ENCODE data around the gene ITFG2.
A peak's percentile ranks its signal among the peaks of the same experiment; 100 is the strongest.

ITFG2 gene

DNA sequence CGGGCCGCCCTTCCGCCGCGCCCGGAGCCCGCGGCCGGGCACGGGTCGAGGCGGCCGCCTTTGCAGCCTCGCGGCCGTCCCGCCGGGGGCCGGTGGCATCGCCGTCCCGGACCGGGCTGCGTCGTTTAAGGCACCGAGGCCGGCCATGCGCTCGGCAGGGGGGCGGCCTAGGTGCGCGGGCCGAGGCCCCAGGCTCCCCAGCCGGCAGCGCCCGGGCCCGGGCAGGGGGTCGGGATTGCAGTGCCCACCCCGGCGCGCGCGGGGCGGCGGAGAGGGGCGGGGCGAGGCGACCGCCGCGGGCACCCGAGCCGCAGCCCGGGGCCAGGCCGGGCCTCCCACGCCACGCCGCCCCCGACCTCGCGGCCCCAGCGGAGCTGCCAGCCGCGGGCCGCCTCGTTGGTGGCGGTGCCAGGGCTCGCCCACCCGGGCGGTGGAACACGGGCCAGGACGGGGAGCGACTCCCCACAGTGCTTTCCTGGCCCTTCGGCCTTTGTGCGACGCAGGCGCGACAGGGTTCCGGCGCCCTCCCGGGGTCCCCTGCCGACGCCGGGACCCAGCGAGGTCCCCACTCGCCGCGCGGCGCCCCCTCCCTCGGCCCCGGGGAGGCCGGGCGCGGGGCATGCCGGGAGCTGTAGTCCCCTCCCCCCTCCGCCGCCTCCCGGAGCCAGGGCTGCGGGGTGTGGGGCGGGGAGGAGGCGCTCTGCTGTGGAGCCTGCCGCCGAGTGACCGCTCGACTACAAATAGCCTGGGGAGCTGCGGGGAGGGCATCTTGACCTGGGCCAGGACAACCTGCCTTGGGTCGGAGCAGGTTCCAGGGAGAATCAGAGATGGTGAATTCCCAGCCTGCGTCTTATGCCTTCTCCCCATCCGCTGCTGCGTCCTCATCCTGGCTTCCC lies 16.9 kb upstream of the ITFG2 start:
- peak; percentile 62 for DNase-seq

DNA sequence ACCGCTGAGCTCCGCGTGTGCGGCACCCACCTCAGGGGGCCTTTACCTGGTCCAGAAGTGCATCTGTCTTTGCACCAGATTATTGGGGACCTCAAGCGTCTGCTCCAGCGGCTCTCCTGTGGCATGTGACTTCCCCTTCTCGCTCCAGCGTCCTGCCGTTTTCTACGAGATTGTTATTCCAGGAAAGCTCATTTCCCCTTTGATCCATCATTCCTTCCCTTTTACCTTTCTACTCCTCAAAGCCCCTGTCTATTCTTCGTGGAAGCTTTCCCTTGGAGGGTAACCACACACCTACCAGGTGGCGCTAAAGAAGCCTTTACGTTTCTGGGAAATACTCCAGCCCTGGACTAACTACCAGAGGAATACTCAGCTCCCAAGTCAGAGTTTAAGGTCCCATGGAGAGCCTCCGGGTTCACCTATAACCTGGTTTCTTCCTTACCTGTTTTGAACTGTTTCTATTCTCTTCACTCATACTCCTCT lies 16.2 kb upstream of the ITFG2 start:
- DNase-seq, result no peak

DNA sequence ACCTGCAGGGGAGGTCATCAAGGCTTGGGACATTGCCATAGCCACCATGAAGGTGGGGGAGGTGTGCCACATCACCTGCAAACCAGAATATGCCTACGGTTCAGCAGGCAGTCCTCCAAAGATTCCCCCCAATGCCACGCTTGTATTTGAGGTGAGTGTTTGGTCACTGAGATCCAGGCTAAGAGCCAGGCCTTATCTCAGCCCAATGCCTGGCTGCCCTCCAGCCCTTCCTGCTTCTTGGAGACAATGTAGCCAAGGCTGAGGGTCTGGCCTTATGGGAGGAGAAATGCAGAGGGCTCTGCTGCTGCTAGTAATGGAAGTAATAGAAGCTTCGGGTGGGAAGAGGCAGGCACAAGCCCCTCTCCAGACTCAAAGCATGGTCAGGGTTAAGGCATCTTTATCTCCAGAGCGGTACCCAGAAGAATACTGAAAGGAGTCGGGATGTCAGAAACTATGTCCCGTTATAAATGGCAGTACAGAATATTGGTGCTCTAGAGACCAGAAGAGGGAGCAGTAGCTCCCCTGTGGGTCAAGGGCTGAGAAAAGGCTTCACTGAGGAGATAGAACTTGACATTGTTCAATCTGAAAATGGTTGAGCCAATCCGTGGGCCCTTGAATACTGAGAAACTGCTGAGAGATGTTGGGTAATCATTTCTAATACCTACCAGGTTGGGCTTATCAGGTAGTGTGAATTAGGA lies 14.6 kb upstream of the ITFG2 start:
- no peak for DNase-seq

DNA sequence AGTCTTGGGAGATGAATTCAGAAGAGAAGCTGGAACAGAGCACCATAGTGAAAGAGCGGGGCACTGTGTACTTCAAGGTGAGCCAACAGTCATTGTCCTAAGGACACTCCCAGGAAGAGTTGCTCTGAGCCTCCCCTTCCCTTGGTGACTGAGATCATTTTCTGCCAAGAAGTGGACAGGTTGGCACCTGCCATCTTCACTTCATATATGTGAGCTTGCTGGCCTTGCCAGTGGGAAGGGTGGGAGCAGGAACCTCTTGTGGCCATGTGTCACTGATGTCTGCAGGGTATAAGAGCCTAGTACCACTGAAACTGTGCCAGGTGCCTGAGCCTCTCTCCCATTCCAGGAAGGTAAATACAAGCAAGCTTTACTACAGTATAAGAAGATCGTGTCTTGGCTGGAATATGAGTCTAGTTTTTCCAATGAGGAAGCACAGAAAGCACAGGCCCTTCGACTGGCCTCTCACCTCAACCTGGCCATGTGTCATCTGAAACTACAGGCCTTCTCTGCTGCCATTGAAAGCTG lies 12.4 kb upstream of the ITFG2 start:
- no peak for DNase-seq

DNA sequence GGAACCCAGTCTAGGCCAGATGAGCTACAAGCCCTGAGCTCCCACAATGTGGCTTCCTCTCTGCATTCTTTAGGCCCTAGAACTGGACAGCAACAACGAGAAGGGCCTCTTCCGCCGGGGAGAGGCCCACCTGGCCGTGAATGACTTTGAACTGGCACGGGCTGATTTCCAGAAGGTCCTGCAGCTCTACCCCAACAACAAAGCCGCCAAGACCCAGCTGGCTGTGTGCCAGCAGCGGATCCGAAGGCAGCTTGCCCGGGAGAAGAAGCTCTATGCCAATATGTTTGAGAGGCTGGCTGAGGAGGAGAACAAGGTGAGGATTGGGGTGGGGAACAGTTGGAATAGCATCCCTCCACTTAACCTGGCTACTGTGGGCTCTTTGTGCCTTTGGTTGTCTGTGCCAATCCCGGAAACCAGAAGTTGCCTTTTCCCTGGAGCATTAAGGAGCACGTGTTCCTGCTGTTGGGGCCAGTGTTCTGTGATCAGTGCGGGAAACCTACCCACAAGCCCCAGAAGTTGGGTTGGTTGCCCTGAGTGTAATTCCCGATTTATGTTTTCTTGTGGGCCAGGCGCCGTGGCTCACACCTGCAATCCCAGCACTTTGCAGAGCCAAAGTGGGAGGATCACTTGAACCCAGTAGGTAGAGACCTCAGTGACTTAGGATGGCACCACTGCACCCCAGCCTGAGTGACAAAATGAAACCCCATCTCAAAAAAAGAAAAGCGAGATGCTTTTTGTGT lies 11.3 kb upstream of the ITFG2 start:
- no peak for DNase-seq

DNA sequence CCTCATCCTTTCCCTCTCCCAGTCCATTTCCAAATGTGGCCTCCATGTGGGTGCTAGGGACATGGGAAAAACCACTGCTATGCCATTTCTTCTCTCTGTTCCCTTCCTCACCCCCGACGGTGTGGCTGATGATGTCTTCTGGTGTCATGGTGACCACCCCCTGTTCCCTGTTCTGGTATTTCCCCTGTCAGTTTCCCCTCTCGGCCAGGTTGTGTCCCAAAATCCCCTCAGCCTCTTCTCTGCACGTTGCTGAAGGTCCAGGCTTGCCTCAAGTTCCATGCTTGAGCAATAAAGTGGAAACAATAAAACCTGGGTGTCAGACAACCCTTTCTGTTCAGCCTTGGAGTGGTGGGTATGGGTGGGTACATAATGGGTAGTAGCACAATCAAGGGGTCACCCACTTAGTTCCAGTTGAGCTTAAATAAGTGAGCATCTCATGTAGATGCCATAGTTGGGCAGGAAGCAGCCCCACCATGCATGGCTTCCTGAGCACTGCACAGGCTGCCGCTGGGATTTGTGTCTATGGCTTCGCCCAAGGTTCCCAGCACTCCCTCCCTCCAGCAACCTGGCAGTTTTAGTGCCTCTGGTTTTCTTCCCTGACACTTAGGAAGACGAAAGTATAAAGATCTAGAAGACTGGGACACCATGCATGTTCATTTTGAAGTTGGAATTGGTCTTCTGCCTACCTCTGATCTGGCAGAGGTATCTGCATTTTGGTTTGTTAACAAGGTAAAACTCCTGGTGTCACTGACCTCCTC lies 8.7 kb upstream of the ITFG2 start:
- no peak for DNase-seq

DNA sequence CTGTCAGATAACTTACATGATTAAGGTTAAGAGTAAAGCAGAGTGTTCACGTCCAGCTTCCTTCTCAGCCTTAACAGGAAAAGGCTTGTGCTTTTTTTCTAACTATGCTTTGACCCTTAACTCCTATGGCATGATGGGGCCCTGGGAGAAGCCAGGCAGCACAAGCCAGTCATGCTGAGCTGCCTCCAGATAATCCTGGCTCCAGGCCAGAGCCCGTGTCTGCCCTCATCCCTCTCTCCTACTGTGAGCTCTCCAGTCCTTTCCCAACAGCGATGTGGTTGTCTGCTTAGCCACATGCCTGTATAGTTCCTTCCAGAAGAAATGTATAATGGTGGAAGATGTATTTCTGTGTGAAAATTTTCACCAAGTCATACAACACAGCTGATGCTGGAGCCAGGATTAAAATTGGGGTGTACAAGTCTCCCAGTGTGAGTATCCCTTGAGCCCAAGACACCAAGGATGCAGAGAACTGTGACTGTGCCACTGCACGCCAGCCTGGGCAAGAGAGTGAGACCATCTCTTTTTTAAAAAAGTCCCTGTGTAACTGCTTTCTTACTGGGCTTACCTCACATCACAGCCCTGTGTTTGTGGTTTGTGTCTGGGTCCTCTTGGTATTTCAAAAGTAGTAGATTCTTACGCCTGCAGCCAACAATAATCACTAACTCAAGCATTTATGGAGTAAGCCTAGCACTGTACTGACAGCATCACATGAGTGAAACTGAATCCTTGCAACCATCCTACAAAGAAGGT lies 7.9 kb upstream of the ITFG2 start:
- no peak for DNase-seq

DNA sequence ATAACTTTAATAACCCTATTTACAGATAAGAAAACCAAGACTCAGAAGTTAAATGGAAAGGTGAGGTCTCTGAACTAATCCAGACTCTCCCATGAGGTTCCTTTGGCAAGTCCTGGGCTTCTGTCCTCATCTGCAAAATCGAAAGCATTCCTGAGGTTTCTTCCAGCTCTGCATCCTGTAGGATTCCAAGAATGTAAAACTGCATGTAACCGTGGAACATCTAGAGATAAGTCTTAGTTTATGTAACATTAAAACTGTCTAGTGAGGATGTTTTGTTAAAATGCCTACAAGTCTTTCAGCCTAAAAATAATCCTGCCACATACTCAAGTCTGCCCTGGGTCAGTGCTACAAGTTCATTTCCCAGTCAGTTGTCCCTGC lies 7.3 kb upstream of the ITFG2 start:
- DNase-seq, result no peak

DNA sequence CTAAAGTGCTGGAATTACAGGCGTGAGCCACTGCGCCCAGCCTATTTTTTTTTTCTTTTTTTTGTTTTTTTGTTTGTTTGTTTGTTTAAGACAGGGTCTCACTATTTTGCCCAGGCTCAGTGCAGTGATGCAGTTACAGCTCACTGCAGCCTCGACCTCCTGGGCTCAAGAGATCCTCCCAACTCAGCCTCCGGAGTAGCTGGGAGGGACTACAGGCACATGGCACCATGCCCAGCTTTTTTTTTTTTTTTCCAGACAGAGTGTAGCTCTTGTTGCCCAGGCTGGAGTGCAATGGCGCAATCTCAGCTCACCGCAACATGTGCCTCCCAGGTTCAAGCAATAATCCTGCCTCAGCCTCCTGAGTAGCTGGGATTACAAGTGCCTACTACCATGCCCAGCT lies 5.8 kb upstream of the ITFG2 start:
- no peak for DNase-seq

DNA sequence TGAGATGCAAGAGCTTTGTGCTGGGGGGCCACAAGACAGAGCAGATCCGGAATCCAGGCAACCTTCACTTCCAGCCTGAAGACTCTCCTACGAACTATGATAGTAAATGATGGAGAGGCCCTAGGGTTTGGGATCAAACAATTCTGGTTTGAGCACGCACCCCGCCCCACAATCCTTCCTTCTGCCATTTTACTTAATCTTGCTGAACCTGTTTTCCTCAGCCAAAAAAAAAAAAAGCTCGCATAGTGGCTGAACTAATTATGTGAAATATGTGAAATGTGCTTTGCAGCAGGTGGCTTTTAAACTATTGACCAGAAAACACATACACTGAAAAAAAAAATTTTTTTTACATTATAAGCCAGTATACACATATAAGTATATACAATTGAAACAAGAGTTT lies 667 bp upstream of the ITFG2 start:
- DNase-seq, result no peak

DNA sequence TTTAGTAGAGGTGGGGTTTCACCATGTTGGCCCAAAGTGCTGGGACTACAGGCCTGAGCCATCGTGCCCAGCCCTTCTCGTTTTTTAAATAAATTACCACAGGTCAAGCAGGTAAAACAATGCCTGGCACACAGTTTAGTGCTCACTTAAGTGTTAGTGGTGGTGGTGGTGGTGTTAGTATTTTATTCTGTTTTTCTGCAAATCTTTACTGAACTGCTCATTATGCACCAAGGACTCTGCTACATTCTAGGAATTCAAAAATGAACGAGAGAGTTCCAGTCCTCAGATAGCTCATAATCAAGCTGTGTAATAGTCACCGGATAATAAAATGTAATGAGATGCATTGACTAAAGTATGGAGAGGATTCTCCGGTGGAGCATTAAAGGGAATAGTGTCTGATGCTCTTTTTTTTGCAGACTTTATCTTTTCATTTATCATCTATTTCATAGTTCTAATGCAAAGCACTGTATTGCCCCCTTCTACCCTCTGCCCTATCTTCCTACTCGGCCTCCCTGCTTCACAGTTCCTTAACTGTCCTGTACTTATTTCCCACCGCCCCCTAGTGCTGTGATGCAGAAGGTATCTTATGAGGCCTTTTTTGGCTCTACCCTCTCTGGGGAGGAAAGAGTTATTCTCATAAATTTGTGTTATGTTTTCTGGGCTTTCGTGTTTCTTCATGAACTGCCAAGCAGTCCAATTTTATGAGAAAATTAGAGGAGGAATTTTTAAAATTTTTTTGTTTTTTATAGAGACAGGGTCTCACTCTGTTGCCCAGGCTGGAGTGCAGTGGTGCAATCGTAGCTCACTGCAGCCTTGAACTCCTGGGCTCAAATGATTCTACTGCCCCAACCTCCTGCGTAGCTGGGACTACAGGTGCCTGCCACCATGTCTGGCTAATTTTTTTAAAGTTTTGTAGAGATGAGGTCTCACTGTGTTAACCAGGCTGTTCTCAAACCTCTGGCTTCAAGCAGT lies 1.0 kb downstream of the ITFG2 start:
- DNase-seq, result peak; percentile 31 to 40

DNA sequence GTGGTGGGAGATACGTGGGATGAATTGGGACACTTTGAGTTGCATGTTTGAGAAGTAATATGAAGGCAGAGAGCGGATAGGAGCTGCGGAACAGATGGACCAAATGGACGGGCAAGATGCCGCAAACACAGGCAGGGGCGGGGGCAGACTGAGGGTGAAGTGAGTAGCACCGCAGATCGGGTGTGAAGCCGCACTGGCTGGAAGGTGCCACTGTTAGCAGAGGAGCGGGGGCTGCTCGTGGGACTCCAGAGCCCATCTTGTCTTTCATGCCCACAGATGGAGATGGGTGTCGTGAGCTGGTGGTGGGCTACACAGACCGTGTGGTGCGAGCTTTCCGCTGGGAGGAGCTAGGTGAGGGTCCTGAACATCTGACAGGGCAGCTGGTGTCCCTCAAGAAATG lies 7.3 kb downstream of the ITFG2 start:
- DNase-seq, result no peak

DNA sequence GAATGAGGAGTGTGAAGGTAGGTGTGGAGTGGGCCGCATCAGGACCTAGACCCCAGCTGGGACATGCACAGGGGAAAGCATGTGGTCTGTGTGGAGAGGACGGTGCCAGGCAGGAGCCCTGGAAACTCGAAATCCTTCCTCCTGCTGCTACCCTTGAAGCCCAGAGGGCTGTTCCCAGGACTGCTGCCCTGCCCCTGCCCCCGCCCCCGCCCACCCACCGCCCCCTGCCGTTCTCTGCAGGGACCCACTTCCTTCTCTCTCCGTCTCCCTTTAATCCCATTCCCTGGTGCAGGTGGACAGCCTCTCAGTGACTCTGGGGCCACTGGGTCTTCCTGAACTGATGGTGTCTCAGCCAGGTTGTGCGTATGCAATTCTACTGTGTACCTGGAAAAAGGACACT lies 8.0 kb downstream of the ITFG2 start:
- no peak for DNase-seq

DNA sequence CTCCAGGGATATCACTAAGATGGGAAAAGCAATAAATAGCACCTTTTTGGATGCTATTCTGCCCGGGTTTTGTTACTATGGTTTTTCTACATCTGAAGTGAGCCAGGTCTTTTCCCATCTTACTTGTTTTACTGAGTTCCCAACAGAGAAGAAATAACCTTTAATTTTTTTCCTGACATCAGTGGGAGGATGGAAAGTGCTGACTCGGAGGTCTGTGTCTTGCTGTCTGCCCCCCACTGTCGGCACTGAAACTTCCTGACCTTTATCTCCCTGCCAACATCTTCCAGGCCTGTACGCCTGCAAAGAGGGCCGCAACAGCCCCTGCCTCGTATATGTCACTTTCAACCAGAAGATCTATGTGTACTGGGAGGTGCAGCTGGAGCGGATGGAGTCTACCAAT lies 11.0 kb downstream of the ITFG2 start:
- DNase-seq, result no peak

DNA sequence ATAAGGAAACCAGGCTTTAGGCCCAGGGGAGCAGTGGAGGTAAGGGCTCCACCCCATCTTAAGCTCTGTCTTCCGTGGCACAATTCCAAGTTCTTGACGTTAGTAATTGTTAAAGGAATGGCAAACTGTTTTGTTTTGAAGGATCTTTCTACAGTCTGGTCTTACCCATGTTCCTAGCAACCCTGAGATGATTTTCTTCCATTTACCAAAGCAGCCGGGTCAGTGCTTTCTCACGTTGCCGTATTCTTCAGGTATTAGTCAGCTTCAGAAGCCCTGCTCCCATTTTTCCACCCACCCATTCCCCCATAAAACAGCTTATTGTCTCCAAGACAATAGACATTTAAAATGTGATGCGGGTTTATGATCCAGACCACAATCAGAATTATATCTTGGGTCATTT lies 12.1 kb downstream of the ITFG2 start:
- DNase-seq, result no peak

DNA sequence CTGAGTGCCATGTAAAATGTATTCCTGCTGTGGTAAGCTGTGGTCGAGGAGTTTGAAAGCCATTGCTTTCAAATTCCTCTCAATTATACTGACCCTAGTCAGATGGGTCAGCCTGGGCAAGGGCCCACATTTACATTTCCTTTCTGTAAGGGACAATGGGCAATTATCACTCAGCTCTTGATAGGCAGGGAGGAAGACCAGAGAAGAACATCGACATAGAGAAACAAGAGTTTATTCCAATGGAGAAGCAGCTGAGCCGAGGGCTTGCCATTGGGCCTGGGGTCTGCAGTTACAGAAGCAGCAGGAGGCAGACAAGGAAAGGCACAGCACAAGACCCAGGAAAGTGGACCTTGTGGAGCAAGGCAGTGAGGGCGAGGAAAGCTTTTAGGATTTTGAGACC lies 12.7 kb downstream of the ITFG2 start:
- no peak for DNase-seq

DNA sequence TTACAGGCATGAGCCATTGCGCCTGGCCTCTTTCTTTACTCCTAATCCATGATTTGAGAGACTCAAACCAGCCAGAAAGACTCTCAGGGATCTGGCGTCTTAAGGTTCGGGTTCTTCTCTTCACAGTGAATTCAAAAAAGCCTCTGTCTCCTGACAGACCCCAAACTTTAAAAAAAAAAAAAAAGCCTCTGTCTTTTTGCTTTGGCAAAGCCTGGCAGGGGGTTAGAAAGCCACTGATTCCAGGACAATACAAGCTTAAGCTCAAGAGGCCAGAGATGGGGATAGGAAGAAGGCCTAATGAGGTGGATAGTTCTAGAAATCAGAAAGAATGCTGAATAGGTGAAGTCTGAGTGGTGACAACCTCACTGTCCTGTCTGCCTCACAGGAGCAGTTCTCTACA lies 13.6 kb downstream of the ITFG2 start:
- DNase-seq, result no peak

DNA sequence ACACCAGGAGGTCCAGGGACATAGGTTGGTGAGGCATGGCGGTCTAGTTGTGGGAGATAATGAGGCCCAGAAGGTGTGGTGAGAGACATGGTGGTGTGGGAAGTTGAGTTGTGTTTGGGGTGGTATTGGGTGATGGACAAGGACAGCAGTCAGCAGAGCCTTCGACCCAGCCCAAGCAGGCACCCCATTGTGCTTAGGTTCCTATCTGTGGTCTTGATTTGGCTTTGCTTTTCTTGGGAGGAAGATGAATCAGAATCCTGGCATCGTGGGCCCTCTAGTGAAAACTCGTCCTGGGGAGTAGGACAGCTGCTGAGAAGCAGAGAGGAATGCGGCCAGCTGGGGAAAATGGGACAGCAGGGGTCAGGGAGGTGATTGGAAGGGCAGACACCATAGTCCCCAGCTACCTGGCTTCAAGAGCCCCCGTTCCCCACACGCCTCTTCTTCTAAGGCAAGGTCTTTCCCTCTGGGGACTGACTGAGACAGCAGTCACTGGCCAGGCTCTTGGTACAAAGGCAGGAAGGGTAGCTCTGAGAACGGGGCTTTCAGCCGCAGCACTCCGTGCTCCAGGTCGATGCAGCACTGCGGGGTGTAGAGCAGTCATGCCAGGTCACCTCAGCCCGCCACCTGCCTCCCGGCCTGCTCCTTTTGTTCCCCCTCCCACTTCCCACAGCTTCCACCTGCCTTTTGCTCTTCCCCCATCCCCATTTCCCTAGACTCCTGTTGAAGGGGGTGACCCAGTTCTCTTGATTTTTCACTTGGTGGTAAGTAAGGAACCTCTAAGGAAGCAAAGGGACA lies 14.4 kb downstream of the ITFG2 start:
- DNase-seq, result no peak

DNA sequence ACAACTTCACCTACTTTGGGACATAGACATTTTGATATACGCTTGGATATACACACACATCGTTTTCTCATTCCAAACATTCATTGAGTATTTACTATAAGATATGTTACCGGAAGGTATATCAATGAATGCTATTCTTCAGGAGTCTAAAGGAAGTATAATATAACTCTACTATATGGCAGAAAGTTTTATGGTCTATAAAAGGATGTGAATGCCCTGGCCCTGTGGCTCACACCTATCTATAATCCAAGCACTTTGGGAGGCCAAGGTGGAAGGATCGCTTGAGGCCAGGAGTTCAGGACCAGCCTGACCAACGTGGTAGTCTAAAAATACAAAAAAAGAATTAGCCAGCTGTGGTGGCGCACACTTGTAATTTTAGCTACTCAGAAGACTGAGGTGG lies 16.8 kb downstream of the ITFG2 start:
- no peak for DNase-seq
